ENCODE measurements around the gene ODC1.

DNA sequence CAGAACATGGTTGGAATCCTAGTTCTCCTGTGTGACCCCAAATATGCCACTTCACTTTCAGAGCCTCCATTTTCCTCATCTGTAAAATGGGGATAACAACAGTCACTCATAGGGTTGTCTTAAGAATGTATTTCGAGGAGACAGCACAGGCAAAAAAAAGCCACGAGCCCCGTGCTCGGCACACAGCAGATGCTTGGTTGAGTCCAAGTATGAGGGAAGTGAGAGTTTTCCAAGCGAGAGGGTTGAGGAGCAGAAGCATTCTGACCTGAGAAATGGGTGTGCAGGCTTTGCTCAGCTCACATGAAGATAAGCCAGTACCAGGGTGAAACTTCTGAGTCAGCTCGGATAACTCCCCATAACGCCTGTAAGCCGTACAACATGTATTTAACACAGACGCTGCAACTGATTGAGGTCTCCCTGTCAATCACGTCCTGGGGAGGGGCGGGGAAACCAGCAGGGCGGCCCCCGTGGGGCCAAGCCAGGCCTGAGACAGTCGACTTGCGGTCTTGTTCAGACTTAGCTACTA, 23.0 kb upstream of the ODC1 start:
- TF ChIP-seq CTCF (conservative IDR thresholded peaks at IDR 0.05) (no peak), ZFX (IDR thresholded peaks at IDR 0.05) (no peak)

All from C4-2B (cell line).